ENCODE results near the gene KCNC3.

DNA sequence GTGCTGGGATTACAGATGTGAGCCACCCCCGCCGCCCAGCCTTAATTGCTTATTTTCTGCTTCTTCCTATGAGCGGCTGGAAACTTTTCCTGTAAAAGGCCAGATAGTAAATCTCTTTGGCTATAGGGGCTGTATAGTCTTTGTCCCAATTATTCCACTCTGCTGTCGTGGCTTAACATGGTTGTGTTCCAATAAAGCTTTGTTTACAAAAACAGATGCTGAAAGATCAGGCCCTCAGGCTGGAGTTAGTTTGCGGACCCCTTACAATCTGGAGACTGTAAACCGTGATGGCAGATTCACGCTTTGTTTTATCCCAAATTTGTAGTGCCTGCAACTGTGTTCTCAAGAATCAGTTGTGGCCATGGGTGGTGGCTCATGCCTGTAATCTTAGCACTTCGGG lies 10.7 kb downstream of the KCNC3 start:
- TF ChIP-seq, protein P1, sequence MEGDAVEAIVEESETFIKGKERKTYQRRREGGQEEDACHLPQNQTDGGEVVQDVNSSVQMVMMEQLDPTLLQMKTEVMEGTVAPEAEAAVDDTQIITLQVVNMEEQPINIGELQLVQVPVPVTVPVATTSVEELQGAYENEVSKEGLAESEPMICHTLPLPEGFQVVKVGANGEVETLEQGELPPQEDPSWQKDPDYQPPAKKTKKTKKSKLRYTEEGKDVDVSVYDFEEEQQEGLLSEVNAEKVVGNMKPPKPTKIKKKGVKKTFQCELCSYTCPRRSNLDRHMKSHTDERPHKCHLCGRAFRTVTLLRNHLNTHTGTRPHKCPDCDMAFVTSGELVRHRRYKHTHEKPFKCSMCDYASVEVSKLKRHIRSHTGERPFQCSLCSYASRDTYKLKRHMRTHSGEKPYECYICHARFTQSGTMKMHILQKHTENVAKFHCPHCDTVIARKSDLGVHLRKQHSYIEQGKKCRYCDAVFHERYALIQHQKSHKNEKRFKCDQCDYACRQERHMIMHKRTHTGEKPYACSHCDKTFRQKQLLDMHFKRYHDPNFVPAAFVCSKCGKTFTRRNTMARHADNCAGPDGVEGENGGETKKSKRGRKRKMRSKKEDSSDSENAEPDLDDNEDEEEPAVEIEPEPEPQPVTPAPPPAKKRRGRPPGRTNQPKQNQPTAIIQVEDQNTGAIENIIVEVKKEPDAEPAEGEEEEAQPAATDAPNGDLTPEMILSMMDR (IDR thresholded peaks at IDR 0.05; ENCODE audit: low read length), result no peak
- no peak for TF ChIP-seq EZH2 (IDR thresholded peaks at IDR 0.05; ENCODE audit: borderline replicate concordance, low read length)
